DOHH2 (cell line): ENCODE results near the gene PCDH15.

ENCODE experiments used
- CTCF ChIP-seq: fragments of 200-600 bp; sonication (generic); IDR thresholded peaks from one replicate; pipeline ENCODE4 v1.5.1; 2014; ENCODE audit warnings: antibody characterized with exemption, mild to moderate bottlenecking, low read depth, low read length; ENCODE audit not compliant: poor library complexity, severe bottlenecking
- EZH2phosphoT487 ChIP-seq: fragments of 200-600 bp; sonication (generic); IDR thresholded peaks from 2 replicates; pipeline ENCODE4 v1.6.1; 2017; ENCODE audit warnings: borderline replicate concordance, mild to moderate bottlenecking, antibody characterized with exemption, low read length, moderate library complexity, mixed read lengths

GRCh38 chr10:54587971-54588370 is 213.1 kb downstream of the PCDH15 start:
- TF ChIP-seq CTCF (no peak), EZH2phosphoT487 (no peak)
